Uterus (tissue), 4 donors: Measurements from ENCODE around the gene SLC6A9. TPM values are rescaled to one million over a fixed set of nuclear protein-coding genes. Genes with fewer than 3 reads are reported as not detected.

ENCODE experiments used
- DNase-seq, 2 donors: peaks; one replicate each; pipeline ENCODE4 v3.0.0-alpha.2; 2019 to 2020
- H3K27ac ChIP-seq, 2 donors: fragments of 200-600 bp; sonication (generic); 1 replicate in 1 of 2; 2 replicates in 1 of 2; pipeline ENCODE4 v1.5.1; 2016 to 2018
- H3K27me3 ChIP-seq, 2 donors: fragments of 200-600 bp; sonication (generic); one replicate each; pipeline ENCODE4 v1.5.1; 2018 to 2019; ENCODE audit warnings: control low read depth in 1 of 2
- H3K36me3 ChIP-seq, 2 donors: fragments of 200-600 bp; sonication (generic); one replicate each; pipeline ENCODE4 v1.5.1; 2019; ENCODE audit warnings: control low read depth in 1 of 2
- H3K4me1 ChIP-seq, 2 donors: fragments of 200-600 bp; sonication (generic); one replicate each; pipeline ENCODE4 v1.5.1; 2018 to 2019; ENCODE audit warnings: control low read depth in 1 of 2
- H3K4me3 ChIP-seq, 2 donors: fragments of 200-600 bp; sonication (generic); 1 replicate in 1 of 2; 2 replicates in 1 of 2; pipeline ENCODE4 v1.5.1; 2018 to 2019; ENCODE audit warnings: mild to moderate bottlenecking in 1 of 2
- H3K9me3 ChIP-seq, 2 donors: fragments of 200-600 bp; sonication (generic); one replicate each; pipeline ENCODE4 v1.5.1; 2019; ENCODE audit warnings: control low read depth in 1 of 2
- POLR2A ChIP-seq, 2 donors: fragments of 450-650 bp; IDR thresholded peaks; one replicate each; pipeline ENCODE4 v1.6.1; 2016; ENCODE audit warnings: antibody characterized with exemption in 2 of 2, mild to moderate bottlenecking in 1 of 2, moderate library complexity in 1 of 2
- intact Hi-C: fragments of 100-400 bp; cut with DNase I; formaldehyde crosslinking; loops from one replicate; pipeline ENCODE4 v1.15.1; 2023; ENCODE audit warnings: low total_unique reads
- total RNA-seq, 4 donors: library from RNA; depleted of rRNA in 3 of 4; stranded (reverse); fragments of >200 nt in 3 of 4; gene quantifications; one replicate each; pipeline versions ENCODE4 v1.1.0 to v1.2.4, GENCODE V29; 2014 to 2023
- TF ChIP-seq, protein P1 (sequence below), 4 experiments: fragments of 200-600 bp in 2 of 4; fragments of 450-650 bp in 2 of 4; sonication (generic) in 2 of 4; IDR thresholded peaks; one replicate each; pipeline ENCODE4 v1.5.1; 2016 to 2019; ENCODE audit warnings: antibody characterized with exemption in 4 of 4, mild to moderate bottlenecking in 2 of 4, moderate library complexity in 1 of 4
- donor health status: DM: yes; HTN: yes; CAD: no.

SLC6A9 gene
- total RNA-seq, 4 donors from 2014 or later = 4.6 to 30.9 (median 17.4) TPM

DNA sequence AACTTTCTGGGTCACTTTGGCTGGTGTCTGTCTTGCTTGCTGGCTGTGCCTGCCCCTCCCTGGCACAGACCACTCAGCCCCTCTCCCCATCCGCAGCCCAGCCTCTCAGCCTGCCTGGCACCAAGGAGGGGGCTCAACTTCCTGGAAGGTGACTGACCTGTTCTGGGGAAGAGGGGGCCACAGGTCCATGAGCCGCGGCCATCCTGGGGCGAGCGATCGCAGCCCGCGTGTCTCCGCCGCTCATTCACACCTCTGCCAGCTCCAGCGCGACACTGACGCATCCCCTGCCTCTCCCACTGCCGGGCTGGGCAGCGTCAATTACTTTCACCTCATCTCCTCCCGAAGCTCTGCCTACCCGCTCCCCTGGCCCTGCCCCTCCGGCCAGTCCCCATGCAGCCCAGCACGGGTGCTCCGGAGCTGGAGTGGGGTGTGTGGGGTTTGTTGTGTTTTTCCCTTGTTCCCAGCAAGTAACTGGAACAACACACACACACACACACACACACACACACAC, 14.3 kb downstream of the SLC6A9 start:
- TF ChIP-seq POLR2A (IDR thresholded peaks at IDR 0.05) = no peak
- TF ChIP-seq, protein P1, sequence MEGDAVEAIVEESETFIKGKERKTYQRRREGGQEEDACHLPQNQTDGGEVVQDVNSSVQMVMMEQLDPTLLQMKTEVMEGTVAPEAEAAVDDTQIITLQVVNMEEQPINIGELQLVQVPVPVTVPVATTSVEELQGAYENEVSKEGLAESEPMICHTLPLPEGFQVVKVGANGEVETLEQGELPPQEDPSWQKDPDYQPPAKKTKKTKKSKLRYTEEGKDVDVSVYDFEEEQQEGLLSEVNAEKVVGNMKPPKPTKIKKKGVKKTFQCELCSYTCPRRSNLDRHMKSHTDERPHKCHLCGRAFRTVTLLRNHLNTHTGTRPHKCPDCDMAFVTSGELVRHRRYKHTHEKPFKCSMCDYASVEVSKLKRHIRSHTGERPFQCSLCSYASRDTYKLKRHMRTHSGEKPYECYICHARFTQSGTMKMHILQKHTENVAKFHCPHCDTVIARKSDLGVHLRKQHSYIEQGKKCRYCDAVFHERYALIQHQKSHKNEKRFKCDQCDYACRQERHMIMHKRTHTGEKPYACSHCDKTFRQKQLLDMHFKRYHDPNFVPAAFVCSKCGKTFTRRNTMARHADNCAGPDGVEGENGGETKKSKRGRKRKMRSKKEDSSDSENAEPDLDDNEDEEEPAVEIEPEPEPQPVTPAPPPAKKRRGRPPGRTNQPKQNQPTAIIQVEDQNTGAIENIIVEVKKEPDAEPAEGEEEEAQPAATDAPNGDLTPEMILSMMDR (IDR thresholded peaks at IDR 0.05) = no peak
- Histone ChIP-seq H3K9me3 (no peaks in the 10 kb centered on the region), H3K27ac (no peak overlapping the region), H3K4me1 (no peaks in the 10 kb centered on the region), H3K36me3 (no peaks in the 10 kb centered on the region), H3K27me3 (no peaks in the 10 kb centered on the region), H3K4me3 (no peak overlapping the region)
- no peak for DNase-seq
- intact Hi-C loops = no loop called here

DNA sequence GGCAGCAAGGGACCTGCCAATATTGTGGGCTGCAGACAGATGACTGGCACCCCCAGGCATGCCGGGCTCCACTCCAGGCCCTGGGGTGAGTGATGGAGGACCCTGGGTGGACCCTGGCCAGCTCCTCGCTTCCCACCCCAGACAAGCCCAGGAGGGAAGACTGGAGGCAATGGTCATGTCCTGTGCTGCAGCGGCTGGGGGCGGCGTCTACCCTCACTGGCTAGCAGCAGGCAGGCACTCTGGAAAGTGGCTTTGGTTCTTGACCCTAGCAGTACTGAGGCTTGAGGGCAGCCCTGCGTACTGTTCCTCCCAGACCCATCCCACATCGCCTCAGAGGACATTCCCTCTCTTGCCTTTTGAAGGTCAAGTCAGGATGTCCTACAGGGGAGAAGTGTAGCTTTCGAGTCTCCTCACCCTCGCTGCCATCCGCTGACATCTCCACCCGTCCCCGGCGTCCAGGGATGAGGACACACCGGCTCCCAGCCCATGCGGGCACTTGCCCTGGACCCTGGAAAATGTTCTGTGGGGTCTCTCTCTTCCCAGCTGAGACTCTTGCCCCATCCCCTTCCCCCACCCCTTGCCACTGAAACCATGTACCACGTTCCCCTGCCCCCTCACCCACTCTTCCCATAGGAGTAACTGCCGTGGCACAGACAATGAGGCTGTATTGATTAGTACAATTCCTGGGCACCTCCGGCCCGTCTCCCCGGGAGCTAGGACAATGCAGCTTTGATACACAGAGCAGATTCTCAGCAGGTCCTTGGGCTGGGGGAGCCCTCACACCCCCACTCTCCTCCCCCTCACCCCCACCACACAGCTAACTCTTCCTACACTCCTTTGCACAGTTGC, 15.0 kb downstream of the SLC6A9 start:
- no peaks in the 10 kb centered on the region for H3K36me3 ChIP-seq
- no peak for DNase-seq
- H3K9me3 ChIP-seq = no peaks in the 10 kb centered on the region
- no peaks in the 10 kb centered on the region for H3K4me1 ChIP-seq
- H3K27ac ChIP-seq = no peak overlapping the region
- no peaks in the 10 kb centered on the region for H3K27me3 ChIP-seq
- intact Hi-C loops = no loop called here
- TF ChIP-seq, protein P1 (IDR thresholded peaks at IDR 0.05) = no peak
- no peak for TF ChIP-seq POLR2A (IDR thresholded peaks at IDR 0.05)
- no peak overlapping the region for H3K4me3 ChIP-seq

DNA sequence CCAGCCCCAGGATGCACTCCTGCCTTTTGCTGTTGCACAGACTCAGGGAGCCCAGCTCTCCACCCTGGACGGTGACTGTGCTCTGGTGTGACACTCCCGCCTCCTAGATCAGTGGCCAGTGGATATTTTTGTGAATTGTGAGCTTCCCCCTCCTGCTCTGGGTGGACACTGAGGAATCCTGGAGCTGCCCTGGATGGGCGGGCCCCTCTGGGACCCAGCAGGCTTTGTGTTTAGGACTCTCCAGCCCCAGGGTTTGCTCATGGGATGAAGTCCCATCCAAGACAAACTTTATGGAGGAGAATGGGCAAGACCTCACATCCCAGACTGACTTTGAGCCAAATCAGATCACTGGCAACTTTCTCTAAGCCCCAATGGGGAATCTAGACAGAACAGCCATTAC, 16.1 kb downstream of the SLC6A9 start:
- TF ChIP-seq POLR2A (IDR thresholded peaks at IDR 0.05) = no peak
- TF ChIP-seq, protein P1 (IDR thresholded peaks at IDR 0.05) = no peak
- no peaks in the 10 kb centered on the region for H3K9me3 ChIP-seq
- no peak for DNase-seq
- no peaks in the 10 kb centered on the region for H3K36me3 ChIP-seq
- H3K4me1 ChIP-seq = no peaks in the 10 kb centered on the region
- H3K27me3 ChIP-seq = no peaks in the 10 kb centered on the region
- H3K4me3 ChIP-seq = no peak overlapping the region
- intact Hi-C loops = no loop called here
- H3K27ac ChIP-seq = no peak overlapping the region

DNA sequence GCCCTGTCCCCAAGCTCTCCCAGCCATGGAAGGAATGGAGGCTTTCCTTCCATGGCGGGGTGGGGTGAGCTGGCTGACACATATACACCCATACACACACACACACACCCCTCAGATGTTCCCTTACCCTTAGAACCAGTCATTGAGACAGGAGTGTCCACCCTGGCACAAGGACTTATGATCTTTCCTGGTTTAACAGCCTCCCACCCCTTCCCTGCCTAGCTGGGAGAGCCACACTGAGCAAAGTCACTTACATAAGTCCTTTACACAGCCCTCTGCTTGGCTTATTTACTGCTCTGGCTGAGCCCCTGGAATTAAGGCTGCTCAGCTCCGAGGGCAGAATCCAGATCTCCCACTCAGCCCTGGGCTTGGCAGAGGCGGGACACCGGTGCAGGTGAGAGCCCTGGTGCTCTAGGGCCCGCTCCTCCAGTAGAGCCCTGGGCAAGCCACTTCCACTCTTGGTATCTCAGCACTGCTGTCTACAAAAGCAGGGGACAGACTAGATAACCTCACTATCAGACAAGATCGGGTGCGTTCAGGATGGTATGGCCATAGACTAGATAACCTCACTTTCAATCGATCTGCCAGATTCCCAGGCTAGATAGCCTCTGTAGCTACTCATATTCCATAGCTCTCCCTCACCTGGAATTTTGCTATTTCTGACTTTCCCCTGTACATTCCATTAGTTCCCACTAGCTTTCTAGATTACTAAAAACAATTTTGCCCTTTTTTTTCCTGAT, 16.7 kb downstream of the SLC6A9 start:
- TF ChIP-seq POLR2A (IDR thresholded peaks at IDR 0.05) = no peak
- TF ChIP-seq, protein P1 (IDR thresholded peaks at IDR 0.05) = no peak
- Histone ChIP-seq H3K27me3 (no peaks in the 10 kb centered on the region), H3K4me1 (no peaks in the 10 kb centered on the region), H3K27ac (no peak overlapping the region), H3K4me3 (no peak overlapping the region), H3K36me3 (no peaks in the 10 kb centered on the region), H3K9me3 (no peaks in the 10 kb centered on the region)
- intact Hi-C loops = no loop called here
- DNase-seq = no peak

DNA sequence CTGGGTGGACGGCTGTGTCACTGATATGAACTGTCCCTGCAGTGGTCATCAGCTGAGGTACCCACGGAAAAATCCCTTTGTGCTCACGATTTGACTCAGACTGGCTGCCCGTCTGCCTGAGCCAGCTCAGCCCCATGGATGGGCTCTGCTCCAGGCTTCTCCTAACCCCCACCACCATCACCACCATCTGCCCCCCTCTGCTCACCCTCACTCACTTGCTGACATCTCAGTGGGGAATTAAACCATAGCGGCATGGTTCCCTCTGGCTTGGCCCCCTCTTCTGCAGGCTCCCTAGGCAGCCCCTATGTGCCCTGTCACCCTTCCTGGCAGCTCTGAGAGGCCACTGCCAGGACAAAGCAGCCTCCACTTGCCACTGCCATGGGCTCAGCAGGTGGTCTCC, 17.3 kb downstream of the SLC6A9 start:
- H3K36me3 ChIP-seq = no peaks in the 10 kb centered on the region

More for the DNA sequence above, 17.3 kb downstream of the SLC6A9 start:
- no peaks in the 10 kb centered on the region for H3K4me1 ChIP-seq
- TF ChIP-seq POLR2A (IDR thresholded peaks at IDR 0.05) = no peak
- TF ChIP-seq, protein P1 (IDR thresholded peaks at IDR 0.05) = no peak
- H3K27me3 ChIP-seq = no peaks in the 10 kb centered on the region
- no peak for DNase-seq
- no peaks in the 10 kb centered on the region for H3K9me3 ChIP-seq
- intact Hi-C loops = no loop called here
- H3K27ac ChIP-seq = no peak overlapping the region
- H3K4me3 ChIP-seq = no peak overlapping the region
